Stimulated activated CD8-positive, alpha-beta memory T cell treated with anti-CD3 and anti-CD28 coated beads, Interleukin-4, amount 100 ng/mL, for 24 hours (primary cell): ENCODE data around the gene SLC35F4.
"Not testable (repeated sequence)": the region's sequence is repeated elsewhere in the genome, so short reads cannot be mapped to it uniquely, and the experiment has no call there.

Experiments used
- DNase-seq: peaks from one replicate; pipeline ENCODE4 v3.0.0-alpha.2; 2020; ENCODE audit warnings: low read depth

SLC35F4 gene

DNA sequence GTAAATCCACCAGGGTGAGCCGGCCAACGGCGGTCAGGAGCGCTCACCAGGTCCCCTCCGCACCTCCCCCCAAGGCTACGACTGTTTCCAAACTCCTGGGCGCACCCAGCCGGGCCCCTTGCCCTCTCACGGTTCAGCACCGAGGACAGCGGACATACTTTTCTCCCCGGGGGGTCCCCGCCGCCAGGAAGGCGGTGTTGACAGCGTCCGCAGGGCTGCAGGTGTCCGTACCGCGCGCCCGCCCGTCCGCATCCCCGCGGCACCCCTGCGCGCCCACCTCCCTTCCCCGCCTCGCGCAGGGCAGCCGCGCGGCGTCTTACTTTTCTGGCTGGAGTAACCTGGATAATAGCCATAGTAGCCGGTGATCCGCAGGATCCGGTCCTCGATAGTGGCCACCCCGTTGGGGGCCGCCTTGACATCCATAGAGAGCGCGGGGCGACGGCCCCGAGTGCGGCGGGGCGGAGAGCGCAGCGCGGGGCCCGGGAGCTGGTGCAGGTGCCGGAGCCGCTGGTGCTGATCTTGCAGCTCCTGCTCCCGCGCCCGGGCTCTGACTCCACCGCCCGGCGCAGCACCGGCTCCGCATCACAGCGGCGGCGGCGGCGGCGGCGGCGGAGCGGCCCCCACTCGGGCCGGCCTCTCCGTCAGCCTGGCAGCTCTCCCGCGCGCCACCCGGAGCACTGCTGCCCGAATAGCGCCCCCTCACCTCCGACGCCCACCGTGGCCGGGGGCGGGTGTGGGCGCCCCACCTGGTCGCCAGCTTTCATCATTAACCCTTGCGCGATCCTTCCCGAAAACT is at the start of gene SLC35F4:
SLC35F4 (minus strand) TSS at position 690 of the 796 bp plus-strand sequence.
- no peak for DNase-seq

DNA sequence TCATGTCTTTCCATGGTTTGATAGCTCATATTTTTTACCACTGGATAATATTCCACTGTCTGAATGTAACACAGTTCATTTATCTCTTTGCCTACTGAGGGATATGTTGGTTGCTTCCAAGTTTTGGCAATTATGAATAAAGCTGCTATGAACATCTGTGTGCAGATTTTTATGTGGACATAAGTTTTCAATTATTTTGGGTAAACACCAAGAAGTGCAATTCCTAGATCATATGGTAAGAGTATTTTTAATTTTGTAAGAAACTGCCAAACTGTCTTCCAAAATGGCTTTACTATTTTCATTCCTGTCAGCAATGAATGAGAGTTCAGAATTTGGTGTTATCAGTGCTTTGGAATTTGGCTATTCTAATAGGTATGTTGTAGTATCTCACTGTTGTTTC is 43.7 kb upstream of the SLC35F4 start:
- DNase-seq = no peak

DNA sequence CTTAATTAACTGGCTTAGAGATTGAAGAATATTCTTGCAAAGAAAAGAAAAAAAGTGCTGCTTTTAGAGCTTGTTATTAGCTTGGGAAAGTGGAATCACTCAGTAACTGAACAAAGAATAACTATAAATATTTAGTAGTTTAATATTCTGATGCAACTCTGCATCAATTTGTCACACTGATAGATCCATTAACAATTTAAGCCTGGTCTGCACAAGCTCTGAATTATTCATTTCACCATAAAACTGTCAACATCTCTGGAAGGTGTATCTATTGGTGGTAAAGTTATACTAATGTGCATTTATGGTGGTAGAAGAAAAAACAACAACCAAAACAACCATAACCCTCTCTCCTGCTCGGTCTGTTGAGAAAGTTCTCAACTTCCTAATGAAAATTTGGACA is 38.1 kb upstream of the SLC35F4 start:
- DNase-seq = no peak

DNA sequence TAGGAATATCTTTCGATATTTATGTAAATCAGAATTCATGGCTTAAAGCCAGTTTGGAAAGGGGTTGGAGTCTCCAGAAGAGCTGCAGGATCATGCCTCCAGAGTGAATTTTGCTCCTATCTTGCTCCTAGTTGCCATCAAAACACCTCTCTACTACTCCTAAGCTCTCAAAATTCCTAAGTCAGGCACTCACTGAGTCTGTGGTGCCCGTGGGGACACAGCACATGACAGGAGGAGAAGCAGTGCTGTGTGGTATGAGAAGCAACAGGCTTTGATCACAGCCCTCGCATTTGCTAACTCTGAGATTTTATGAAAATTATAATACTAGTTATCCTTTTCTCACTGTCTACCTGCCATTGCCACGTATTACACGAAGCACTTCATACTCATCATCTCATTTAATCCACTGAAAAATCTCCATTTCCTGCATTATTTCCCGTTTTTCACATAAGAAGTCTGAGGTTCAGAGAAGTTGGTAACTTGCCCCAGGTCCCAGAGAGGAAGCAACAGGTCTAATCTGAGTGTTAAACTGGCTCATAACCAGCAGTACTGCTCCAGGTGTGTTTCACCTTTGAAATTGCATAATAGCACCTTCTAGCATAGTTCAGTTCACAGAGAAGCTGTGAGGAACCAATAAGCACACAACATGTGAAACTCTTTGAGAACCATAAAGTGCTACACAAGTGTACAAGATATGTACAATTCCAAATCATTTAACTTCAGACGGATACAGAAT is 33.1 kb upstream of the SLC35F4 start:
- no peak for DNase-seq

DNA sequence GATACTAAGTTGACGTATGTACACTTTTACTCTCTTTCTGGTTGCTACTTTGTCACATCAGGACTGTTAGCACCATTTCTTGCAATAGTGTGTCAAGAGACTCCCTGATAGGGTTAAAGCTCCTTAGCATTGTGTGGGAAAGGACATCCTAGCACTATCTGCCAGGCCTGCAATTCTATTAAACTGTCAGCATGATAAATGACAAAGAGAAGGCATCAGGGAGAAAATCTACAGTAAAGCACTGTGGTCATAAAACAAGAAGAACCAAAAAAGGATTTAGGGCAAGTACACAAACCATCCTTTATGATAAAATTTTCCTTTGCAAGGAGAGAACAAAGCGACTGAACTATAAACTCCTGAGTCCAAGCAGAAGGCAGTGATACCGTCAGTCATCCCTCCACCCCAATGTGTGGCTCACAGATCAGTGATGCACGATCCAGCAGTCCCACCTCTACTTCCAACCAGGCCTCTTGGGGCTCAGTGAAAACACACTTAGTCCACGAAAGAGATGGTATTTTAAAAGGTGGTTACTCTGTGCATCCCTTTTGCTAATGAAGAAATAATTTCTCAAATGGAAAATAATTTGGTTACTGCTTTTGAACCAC is 31.4 kb upstream of the SLC35F4 start:
- DNase-seq = no peak

DNA sequence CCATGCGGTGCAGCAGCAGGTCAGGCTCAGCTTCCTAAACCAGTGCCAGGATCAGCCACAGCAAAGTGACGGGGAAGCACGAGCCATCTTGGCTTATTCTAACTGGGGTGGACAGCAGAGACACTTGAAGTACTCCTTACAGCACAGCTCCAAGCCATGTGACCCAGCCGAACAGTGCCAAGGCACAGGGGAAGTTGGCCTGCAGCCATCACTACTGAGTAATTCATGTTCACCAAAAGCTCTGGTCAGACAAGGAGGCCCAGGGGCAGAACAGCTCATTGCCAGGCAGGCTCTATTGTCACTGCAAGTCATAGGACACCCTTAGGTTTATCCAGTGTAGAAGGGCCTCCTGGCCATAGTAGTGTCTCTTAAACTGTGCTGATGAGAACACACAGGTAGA is 23.4 kb upstream of the SLC35F4 start:
- DNase-seq = no peak

DNA sequence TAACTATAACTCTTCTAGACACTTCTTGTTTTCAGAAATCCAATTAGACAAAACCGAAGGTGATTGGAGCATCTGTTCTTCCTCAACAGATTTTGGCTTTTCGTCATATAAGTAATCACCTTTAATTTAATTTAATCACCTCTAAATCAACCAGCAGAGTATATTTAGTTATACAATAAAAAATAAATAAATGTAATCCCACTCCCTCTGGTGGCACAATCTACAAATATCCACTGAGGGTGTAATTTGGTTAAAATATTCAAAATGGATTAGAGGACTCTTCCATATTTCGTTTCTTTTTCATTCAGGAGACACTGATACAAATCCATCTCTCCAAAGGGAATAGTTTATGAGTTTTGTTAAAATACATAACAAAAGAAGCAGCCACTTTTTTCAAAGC is 18.3 kb upstream of the SLC35F4 start:
- DNase-seq = no peak

DNA sequence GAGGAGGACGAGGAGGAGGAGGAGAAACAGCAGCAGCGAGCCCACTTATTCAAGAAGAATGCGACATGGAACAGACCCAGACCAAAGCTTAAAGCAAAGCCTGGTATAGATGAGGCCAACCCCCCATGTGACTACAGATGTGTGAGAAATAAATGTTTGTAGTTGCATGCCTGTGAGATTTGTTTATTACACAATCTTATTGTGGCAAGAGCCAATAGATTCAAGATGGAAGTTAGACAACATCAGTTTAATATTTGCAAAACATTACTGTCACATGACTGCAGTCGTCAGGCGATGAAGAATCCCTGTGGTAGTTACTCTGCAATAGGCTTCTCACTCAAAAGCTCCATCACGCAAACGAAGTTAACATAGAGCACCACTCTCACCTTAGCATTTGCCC is 17.2 kb upstream of the SLC35F4 start:
- DNase-seq = no peak

DNA sequence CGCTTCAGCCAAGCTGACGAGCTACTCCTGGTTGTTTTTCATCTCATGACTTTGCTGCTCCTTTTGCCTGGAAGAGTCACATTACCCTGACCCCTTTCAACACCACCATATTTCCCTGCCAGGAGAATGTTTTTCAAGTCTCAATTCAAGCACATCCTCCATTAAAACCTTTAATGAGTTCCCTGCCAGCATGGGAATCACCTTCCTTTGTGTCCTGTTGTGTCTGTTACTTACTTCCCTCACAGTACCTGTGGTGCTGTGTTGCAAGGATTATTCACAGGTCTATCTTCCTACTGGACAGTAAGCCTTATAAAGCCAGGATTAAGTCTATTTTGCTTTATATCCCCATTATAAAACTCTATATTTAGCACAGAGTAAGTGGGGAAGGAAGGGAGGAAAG is 13.6 kb upstream of the SLC35F4 start:
- no peak for DNase-seq

DNA sequence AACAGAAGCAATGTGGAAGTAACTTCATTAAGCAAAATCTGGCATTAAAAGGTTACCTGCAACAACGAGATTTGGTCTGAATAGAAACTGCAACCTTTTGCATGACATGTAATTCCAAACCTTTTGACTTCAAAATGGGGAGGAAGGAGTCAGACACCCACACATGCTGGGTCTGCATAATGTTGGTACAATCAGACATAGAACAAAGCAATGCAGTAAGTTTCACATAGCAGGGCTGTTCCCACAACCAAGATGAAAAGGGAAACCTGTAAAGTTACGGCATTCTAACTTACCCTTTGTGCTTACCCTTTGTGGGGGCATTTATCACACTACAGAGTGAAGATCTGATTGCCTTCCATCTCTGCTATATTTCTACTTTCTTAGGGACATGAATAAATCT is 10.1 kb upstream of the SLC35F4 start:
- DNase-seq = no peak

DNA sequence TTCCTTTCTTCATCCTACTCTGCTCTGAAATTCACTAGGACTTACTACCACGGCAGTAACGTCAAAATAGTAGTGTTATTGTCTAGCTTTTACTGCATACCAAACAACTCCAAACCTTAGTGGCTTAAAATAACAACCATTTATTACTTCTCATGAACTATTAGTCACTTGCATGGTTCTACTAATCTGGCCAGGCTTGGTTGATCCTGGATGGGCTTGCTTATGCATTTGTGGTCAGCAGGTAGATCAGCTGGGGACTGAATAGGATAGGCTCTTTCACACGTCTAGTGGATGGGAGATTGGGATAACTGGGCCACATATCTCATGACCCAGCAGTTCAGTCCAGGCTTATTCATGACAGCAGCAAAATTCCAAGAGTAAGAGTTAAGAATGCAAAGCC is 9.4 kb upstream of the SLC35F4 start:
- DNase-seq = no peak

DNA sequence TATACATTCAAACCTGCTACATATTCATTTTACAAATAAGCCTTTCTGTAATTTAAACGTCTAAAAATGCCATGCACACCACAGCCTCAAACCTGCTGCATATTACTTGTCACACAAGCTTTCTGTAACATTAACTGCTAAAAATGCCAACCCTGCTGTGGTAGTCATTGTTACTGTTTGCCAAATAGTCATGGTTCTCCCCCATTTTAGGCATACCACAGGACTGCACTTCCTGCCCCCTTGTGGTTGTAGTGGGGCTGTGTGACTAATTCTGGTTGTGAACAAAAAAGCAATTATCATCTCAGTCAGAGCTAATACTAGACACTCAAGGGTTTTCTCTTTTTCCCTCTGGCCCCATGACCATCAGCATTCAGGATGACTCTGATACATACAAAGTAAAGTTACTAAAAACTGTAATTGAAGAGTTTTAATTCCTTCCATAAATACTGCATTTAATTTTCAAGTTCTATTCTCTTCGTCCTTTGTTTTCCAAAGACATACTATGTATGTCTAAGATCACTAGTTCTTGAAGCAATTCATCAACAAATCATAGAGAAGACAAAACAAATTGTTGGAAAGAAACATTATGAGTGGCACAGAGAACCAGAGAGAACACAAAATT is 5.7 kb upstream of the SLC35F4 start:
- no peak for DNase-seq

DNA sequence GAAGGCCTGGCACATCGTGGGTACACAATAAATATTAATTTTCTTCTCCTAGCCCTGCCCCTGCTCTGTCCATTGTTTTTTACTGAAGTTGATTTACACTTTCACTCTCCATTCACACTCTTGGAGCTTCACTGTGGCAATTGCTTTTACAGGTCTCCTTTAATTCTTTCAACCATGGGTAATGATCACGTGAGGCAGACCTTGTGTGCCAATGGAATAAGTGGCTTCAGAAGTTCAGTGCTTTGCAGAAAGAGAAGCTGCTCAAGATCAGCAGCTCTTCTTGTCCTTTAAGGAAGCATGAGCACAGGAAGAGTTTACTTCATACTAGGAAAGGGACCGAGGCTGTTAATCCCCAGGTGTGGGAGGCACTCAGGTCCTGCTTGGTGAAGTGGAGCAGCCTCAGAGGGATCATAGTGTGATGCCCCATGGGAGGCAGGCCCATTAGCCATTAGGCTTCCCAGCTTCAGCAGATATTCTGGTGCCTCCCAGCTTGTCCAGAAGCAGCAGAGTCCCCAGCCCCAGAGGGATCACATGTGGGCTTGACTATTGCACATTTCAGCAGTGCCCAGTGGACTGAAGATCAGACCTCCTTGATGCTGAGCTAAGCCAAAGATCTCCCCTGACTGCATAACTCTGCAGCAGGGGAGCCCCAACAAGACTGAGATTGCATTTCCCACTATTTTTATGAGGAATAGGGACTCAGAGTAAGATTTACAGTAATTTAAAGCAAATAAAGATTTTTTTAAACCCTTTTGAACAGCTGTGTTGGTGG is 5.0 kb upstream of the SLC35F4 start:
- no peak for DNase-seq

DNA sequence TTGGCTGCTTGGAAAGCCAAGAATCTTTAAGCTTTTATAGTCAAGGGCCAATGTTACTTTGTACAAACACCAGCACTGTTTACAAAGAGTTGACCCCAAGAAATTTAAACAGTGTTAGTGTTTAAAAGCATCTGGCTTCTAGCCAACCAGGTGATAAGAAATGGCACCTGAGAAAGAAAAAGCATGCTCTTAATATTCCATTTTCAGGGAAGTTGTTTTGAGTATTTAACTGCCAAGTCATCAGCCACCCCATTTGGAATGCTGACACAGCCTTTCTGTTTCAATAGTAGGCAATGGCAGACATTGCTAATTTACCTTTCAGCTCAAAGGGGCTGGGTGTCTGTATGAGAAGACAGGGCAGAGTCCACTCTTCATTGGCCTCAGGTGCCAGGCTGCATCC is 3.7 kb upstream of the SLC35F4 start:
- DNase-seq = no peak

DNA sequence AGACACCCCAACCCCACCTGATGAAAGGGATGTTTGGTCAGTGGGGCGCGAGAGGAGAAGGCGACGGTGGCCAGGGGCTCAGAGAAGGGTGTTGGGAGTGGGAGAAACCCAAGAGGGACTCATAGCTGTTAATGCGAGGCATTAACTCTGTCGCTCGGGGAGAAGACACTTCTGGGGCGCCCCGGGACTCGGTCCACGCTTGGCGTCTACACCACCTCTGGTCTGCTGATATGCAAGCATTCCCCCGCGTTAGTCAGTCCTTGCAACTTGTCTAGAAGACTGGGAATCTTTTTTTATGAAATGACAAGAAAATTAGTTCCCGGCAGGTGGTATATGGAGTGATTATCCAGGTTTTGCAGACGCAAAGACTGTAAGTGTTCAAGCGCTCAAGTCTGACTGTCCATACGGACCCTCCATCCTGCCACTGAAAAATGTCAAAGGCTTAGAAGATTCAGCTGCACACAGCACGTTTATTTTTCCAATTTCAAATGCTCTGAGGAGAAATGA is 360 bp upstream of the SLC35F4 start:
- no peak for DNase-seq

DNA sequence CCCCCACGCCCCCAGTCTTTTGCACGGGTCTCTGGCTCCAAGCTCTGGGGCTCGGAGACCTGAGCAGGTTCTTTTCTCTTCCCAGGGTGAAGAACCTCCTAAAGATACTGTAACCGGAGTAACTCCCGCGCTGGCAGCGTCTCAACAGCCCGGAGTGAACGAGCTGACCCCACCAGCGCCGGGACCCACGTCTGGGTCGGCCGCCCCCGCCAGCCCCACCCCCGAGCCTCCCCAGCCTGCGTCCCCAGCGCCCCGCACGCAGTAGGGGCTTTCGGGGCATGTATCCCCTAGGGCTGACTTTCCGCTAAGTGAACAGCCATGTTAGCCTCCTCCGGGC is 858 bp downstream of the SLC35F4 start:
- no peak for DNase-seq

DNA sequence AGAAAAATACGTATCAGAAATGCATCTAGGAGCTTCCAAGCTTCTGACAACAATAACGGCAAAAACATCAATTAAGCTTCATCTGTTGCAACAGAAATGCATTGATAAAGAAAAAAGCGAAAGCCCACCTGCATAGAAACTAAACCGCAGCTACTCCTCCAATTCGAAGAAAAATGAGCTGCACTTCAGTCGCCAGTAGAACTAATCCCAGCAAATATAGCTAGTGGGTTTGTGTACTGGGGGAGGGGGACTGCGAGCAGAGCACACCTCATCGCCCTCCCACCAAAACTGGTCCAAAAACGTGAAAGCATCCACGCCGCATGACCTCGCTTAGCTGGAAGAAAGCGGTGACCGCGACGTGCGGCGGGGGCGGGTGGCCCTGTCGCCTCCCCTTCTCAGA is 1.2 kb downstream of the SLC35F4 start:
- no peak for DNase-seq

DNA sequence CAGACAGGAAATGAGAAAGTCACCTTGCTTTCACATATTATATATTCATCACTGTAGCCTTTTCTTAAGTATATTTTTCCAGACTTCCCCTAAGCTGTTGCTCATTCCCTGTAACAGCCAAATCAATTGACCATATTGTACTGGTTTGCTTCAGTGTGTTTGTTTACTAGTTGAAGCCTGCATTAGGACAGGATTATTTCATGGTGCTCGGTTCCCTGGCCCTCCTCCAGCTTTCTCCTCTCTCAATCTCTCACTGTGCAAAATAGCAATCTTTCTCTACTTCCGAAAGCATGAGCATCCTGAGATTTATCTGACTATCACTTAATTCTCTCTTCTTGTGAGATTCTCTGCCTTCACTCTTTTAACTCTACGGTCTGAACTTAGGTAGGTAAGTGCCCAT is 2.4 kb downstream of the SLC35F4 start:
- DNase-seq = no peak

DNA sequence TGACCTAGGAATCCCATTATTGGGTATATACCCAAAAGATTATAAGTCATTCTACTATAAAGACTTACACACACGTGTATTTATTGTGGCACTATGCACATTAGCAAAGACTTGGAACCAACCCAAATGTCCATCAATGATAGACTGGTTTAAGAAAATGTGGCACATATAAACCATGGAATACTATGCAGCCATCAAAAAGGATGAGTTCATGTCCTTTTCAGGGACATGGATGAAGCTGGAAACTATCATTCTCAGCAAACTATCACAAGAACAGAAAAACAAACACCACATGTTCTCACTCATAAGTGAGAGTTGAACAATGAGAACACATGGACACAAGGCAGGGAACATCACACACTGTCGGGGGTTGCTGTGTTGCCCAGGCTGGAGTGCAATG is 10.2 kb downstream of the SLC35F4 start:
- not testable (repeated sequence) for DNase-seq

DNA sequence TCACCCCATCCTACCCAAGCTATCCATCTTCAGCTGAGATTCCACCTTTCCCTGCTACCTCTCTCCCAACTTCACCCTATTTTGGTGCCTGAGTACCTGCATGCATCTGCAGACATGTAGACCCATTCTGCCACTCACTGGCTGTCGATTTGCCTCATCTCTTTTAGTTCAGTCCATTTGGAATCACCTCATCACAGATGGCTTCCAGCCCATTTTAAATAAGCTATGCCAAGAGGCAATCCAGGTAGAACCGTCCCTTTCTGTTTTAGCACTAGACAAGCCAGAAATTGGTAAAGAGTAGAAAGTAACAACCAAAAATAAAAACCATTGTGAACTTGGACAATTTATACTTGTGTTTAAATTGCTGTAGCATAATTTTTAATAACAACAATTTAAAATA is 11.3 kb downstream of the SLC35F4 start:
- no peak for DNase-seq

DNA sequence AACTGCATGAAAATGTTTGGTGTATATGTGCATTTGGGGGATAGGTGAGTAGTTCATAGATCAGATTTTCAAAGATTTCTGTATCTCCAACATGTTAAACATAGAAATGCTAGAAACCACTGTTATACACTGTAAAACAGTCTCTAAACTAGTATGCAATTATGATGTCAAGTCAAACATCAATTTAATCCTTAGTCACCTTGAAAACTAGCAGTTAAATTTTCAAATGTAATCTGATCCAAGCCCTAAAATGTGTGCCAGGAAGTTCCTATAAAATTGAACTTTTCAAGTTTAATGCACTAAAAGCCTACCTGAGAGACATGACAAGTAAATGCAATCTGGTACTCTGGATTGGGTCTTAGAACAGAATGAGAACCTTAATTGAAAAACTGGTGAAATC is 14.5 kb downstream of the SLC35F4 start:
- DNase-seq = no peak

DNA sequence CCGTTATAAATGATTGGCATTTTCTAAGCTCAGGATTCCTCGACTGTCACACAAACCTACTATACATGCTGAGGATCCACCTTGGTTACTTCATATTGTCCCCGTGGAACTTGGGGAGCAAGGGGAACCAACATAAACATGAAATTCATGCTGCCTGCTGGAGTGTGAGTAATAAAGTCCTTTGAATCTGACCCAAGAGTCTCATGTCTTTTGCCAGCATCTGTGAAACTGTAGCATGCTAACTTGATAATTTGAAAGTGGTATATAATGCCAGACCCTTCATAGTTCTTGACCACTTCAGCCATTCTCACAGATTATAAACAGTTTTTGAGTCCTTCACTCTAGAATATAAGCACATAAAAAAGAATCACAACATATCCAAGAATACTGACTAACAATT is 17.1 kb downstream of the SLC35F4 start:
- DNase-seq = no peak
